ENCODE results near the gene DUSP6.

DNA sequence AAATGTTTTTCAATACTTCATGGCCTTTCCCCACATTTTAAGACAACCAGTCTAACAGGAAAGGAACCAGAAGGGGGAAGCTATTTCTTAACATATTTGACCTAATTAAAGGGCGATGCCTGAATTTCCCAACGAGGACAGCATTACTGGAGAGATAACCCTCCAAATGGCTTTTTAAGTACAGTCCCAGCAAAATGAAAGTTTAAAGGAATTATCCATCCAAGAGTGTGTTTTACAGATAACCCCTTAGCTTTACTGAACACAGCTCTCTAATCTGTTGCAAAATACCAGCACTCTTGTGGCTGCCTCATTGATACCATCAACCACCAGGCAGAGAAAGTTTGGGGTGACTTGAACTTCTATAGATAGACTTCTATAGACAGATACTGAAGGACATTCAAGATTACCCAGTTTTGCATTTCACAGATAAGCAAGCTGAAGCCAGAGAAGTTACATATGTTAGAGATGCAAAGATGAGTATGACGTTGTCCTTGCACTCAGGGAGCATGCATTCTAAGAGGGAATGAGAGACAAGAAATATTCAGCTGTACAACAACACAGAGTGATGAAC is 41.3 kb upstream of the DUSP6 start:
- TF ChIP-seq EZH2 (IDR thresholded peaks at IDR 0.05; ENCODE audit: insufficient read depth, poor library complexity, severe bottlenecking) (no peak), EZH2phosphoT487 (IDR thresholded peaks at IDR 0.05; ENCODE audit: insufficient read depth, low read depth) (no peak)
